H9 (cell line): Measurements from ENCODE around the gene USPL1. TPM values are rescaled to one million over a fixed set of nuclear protein-coding genes. Genes with fewer than 3 reads are reported as not detected.

Source experiments
- DNase-seq: peaks from one replicate; pipeline ENCODE4 v3.0.0-alpha.2; 2017
- H2AFZ ChIP-seq: one replicate; pipeline ENCODE4 v1.6.1; 2013; ENCODE audit warnings: mild to moderate bottlenecking, low read length, control low read depth, moderate library complexity
- H2AK5ac ChIP-seq: 2 replicates; pipeline ENCODE4 v1.6.1; 2013; ENCODE audit warnings: low read length, control low read depth, mixed read lengths; ENCODE audit not compliant: insufficient read length
- H2BK120ac ChIP-seq: one replicate; pipeline ENCODE4 v1.6.1; 2013; ENCODE audit warnings: low read depth, mild to moderate bottlenecking, low read length, control low read depth, inconsistent platforms; ENCODE audit not compliant: poor library complexity, severe bottlenecking
- H2BK12ac ChIP-seq: 2 replicates; pipeline ENCODE4 v1.6.1; 2013; ENCODE audit warnings: low read length, control low read depth, mixed read lengths, low read depth; ENCODE audit not compliant: insufficient read length
- H2BK15ac ChIP-seq: 2 replicates; pipeline ENCODE4 v1.6.1; 2013; ENCODE audit warnings: low read depth, low read length, control low read depth
- H2BK20ac ChIP-seq: one replicate; pipeline ENCODE4 v1.6.1; 2013; ENCODE audit warnings: low read depth, mild to moderate bottlenecking, low read length, control low read depth, inconsistent platforms; ENCODE audit not compliant: poor library complexity, severe bottlenecking
- H2BK5ac ChIP-seq: 2 replicates; pipeline ENCODE4 v1.6.1; 2013; ENCODE audit warnings: low read length, control low read depth, mixed read lengths; ENCODE audit not compliant: insufficient read length
- H3K14ac ChIP-seq: 2 replicates; pipeline ENCODE4 v1.6.1; 2013; ENCODE audit warnings: low read length, control low read depth; ENCODE audit not compliant: insufficient read depth
- H3K18ac ChIP-seq: 2 replicates; pipeline ENCODE4 v1.6.1; 2013; ENCODE audit warnings: low read depth, mild to moderate bottlenecking, mixed read lengths, low read length, control low read depth; ENCODE audit not compliant: insufficient read length
- H3K23ac ChIP-seq: 2 replicates; pipeline ENCODE4 v1.6.1; 2013; ENCODE audit warnings: low read length, control low read depth, mixed read lengths, low read depth; ENCODE audit not compliant: insufficient read length
- H3K23me2 ChIP-seq: 2 replicates; pipeline ENCODE4 v1.6.1; 2013; ENCODE audit warnings: low read depth, mild to moderate bottlenecking, mixed read lengths, low read length, control low read depth; ENCODE audit not compliant: insufficient read length, poor library complexity, severe bottlenecking
- H3K27ac ChIP-seq: 2 replicates; pipeline ENCODE4 v1.5.1; 2013; ENCODE audit warnings: low read length, control low read depth, mixed read lengths, low read depth; ENCODE audit not compliant: insufficient read length
- H3K27me3 ChIP-seq: 2 replicates; pipeline ENCODE4 v1.6.1; 2013; ENCODE audit warnings: low read length, control low read depth, inconsistent platforms; ENCODE audit not compliant: insufficient read depth
- H3K4ac ChIP-seq: 2 replicates; pipeline ENCODE4 v1.6.1; 2013; ENCODE audit warnings: low read depth, mild to moderate bottlenecking, control low read depth, inconsistent platforms, low read length, moderate library complexity
- H3K4me1 ChIP-seq: 2 replicates; pipeline ENCODE4 v1.6.1; 2013; ENCODE audit warnings: low read length, control low read depth, inconsistent platforms; ENCODE audit not compliant: insufficient read depth
- H3K4me2 ChIP-seq: 2 replicates; pipeline ENCODE4 v1.6.1; 2013; ENCODE audit warnings: low read length, control low read depth, mixed read lengths; ENCODE audit not compliant: insufficient read length, insufficient read depth
- H3K56ac ChIP-seq: 2 replicates; pipeline ENCODE4 v1.6.1; 2013; ENCODE audit warnings: low read depth, mild to moderate bottlenecking, mixed read lengths, low read length, control low read depth; ENCODE audit not compliant: insufficient read length
- H3K79me1 ChIP-seq: 2 replicates; pipeline ENCODE4 v1.6.1; 2013; ENCODE audit warnings: low read depth, mild to moderate bottlenecking, moderate library complexity, low read length, control low read depth, inconsistent platforms; ENCODE audit not compliant: insufficient read depth, poor library complexity, severe bottlenecking
- H3K79me2 ChIP-seq: 2 replicates; pipeline ENCODE4 v1.6.1; 2013; ENCODE audit warnings: low read length, control low read depth, inconsistent platforms; ENCODE audit not compliant: insufficient read depth
- H3K9ac ChIP-seq: 2 replicates; pipeline ENCODE4 v1.6.1; 2013; ENCODE audit warnings: low read length, control low read depth, mixed read lengths; ENCODE audit not compliant: insufficient read length; ENCODE audit errors: extremely low read depth
- H3K9me3 ChIP-seq: one replicate; pipeline ENCODE4 v1.6.1; 2013; ENCODE audit warnings: low read depth, low read length, inconsistent platforms; ENCODE audit not compliant: control insufficient read depth
- H3T11ph ChIP-seq: one replicate; pipeline ENCODE4 v1.6.1; 2013; ENCODE audit warnings: mild to moderate bottlenecking, low read length, control low read depth, inconsistent platforms
- H4K20me1 ChIP-seq: one replicate; pipeline ENCODE4 v1.6.1; 2013; ENCODE audit not compliant: control insufficient read depth, insufficient read length, insufficient read depth
- H4K5ac ChIP-seq: 2 replicates; pipeline ENCODE4 v1.6.1; 2013; ENCODE audit warnings: low read depth, mild to moderate bottlenecking, mixed read lengths, low read length, control low read depth; ENCODE audit not compliant: insufficient read length
- H4K8ac ChIP-seq: replicated peaks from 2 replicates; pipeline ENCODE4 v1.6.1; 2013; ENCODE audit warnings: low read length, control low read depth, mixed read lengths, low read depth; ENCODE audit not compliant: insufficient read length
- H4K91ac ChIP-seq: 2 replicates; pipeline ENCODE4 v1.6.1; 2013; ENCODE audit warnings: low read depth, mild to moderate bottlenecking, moderate library complexity, mixed read lengths, low read length, control low read depth; ENCODE audit not compliant: insufficient read length
- H3K27ac Mint-ChIP-seq, 3 experiments: 2 replicates in 2 of 3; 3 replicates in 1 of 3; pipeline ENCODE4 v1.8.0; 2020 to 2021; ENCODE audit warnings: mixed read lengths in 3 of 3, mild to moderate bottlenecking in 1 of 3, moderate library complexity in 1 of 3
- H3K27me3 Mint-ChIP-seq: 2 replicates; pipeline ENCODE4 v1.8.0; 2021; ENCODE audit warnings: low read depth, mild to moderate bottlenecking, moderate library complexity, mixed read lengths
- H3K36me3 Mint-ChIP-seq, 3 experiments: 2 replicates in 2 of 3; 3 replicates in 1 of 3; pipeline ENCODE4 v1.8.0; 2020 to 2021; ENCODE audit warnings: low read depth in 3 of 3, mixed read lengths in 3 of 3; ENCODE audit not compliant: insufficient read depth in 1 of 3
- H3K4me1 Mint-ChIP-seq, 2 experiments: 2 replicates each; pipeline ENCODE4 v1.8.0; 2020; ENCODE audit warnings: mixed read lengths in 2 of 2
- H3K4me3 Mint-ChIP-seq, 2 experiments: 2 replicates in 1 of 2; 3 replicates in 1 of 2; pipeline ENCODE4 v1.8.0; 2020 to 2021; ENCODE audit warnings: mild to moderate bottlenecking in 2 of 2, mixed read lengths in 2 of 2, moderate library complexity in 1 of 2
- H3K9me3 Mint-ChIP-seq, 2 experiments: 2 replicates in 1 of 2; 3 replicates in 1 of 2; pipeline ENCODE4 v1.8.0; 2020; ENCODE audit warnings: mild to moderate bottlenecking in 2 of 2, mixed read lengths in 2 of 2, moderate library complexity in 1 of 2
- total RNA-seq: library from RNA; stranded (reverse); gene quantifications from 2 replicates; pipeline ENCODE4 v1.2.1, GENCODE V29; 2021
- TF ChIP-seq, protein P1 (sequence below): fragments of 200-600 bp; sonication (generic); conservative IDR thresholded peaks from 3 replicates; pipeline ENCODE4 v1.8.0; 2021; ENCODE audit warnings: antibody characterized with exemption, mild to moderate bottlenecking

Gene USPL1
- total RNA-seq, 1 experiment from 2014 or later: 17.6 TPM

DNA sequence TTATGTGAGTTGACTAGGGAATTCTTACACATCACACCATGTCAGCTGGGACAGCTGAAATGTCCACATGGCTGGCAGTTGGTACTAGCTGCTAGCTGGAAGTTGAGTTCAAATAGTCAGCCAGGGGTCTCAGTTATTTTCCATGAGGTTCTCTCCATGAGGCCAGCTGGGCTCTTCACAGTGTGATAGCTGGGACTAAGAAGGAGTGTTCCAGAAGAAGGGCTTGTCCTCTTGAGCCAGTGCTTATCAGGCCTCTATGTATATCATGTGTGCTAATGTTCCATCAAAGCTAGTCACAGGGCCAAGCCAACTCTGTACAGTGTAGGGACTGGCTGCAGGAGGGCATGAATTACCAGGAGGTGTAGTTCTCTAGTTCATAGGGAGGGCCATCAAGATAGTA lies 11.8 kb downstream of the USPL1 start:
- Histone ChIP-seq H3K18ac (no peak overlapping the region), H3K79me1 (peaks cover 3% of the 10 kb centered on the region), H2BK12ac (no peak overlapping the region), H2BK120ac (no peak overlapping the region), H3K27ac (no peak overlapping the region), H2BK20ac (no peak overlapping the region), H3K23me2 (no peaks in the 10 kb centered on the region), H2AFZ (no peak overlapping the region), H3K14ac (no peak overlapping the region), H3K4ac (no peak overlapping the region), H3T11ph (no peak overlapping the region), H2BK5ac (no peak overlapping the region), H4K20me1 (no peaks in the 10 kb centered on the region), H3K9me3 (no peaks in the 10 kb centered on the region), H3K4me2 (no peak overlapping the region), H4K8ac (no peak overlapping the region), H3K56ac (no peak overlapping the region), H4K5ac (no peak overlapping the region), H2AK5ac (no peak overlapping the region), H3K23ac (no peak overlapping the region), H3K79me2 (no peaks in the 10 kb centered on the region; the same call in 1 of the 2 replicates), H2BK15ac (no peak overlapping the region), H4K91ac (no peak overlapping the region), H3K9ac (no peak overlapping the region), H3K4me1 (no peaks in the 10 kb centered on the region), H3K27me3 (no peaks in the 10 kb centered on the region)
- no peak overlapping the region for H3K4me3 Mint-ChIP-seq
- no peaks in the 10 kb centered on the region for H3K27me3 Mint-ChIP-seq
- H3K4me1 Mint-ChIP-seq: no peaks in the 10 kb centered on the region
- H3K9me3 Mint-ChIP-seq: no peaks in the 10 kb centered on the region; a peak in 1 of 5 replicates
- peaks cover 33 to 60% (median 57%) of the 10 kb centered on the region in 3 experiments for H3K36me3 Mint-ChIP-seq
- TF ChIP-seq, protein P1, sequence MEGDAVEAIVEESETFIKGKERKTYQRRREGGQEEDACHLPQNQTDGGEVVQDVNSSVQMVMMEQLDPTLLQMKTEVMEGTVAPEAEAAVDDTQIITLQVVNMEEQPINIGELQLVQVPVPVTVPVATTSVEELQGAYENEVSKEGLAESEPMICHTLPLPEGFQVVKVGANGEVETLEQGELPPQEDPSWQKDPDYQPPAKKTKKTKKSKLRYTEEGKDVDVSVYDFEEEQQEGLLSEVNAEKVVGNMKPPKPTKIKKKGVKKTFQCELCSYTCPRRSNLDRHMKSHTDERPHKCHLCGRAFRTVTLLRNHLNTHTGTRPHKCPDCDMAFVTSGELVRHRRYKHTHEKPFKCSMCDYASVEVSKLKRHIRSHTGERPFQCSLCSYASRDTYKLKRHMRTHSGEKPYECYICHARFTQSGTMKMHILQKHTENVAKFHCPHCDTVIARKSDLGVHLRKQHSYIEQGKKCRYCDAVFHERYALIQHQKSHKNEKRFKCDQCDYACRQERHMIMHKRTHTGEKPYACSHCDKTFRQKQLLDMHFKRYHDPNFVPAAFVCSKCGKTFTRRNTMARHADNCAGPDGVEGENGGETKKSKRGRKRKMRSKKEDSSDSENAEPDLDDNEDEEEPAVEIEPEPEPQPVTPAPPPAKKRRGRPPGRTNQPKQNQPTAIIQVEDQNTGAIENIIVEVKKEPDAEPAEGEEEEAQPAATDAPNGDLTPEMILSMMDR: no peak
- no peak overlapping the region for H3K27ac Mint-ChIP-seq
- no peak for DNase-seq
